HL-60 (cell line): ENCODE data around the gene HAPLN1.

ENCODE experiments used
- POLR2AphosphoS5 ChIP-seq: IDR thresholded peaks from 2 replicates; pipeline ENCODE4 v1.6.1; 2012; ENCODE audit warnings: low read depth
- REST ChIP-seq: IDR thresholded peaks from 2 replicates; pipeline ENCODE4 v1.6.1; 2012; ENCODE audit warnings: low read depth; ENCODE audit not compliant: insufficient replicate concordance
- SPI1 ChIP-seq: IDR thresholded peaks from 2 replicates; pipeline ENCODE4 v1.6.1; 2012; ENCODE audit warnings: low read depth, mild to moderate bottlenecking, borderline replicate concordance
- TF ChIP-seq, protein P1 (sequence below): IDR thresholded peaks from one replicate; pipeline ENCODE4 v1.5.1; 2011; ENCODE audit warnings: low read length, control low read depth, inconsistent platforms; ENCODE audit not compliant: insufficient read depth

- TF ChIP-seq, protein P1, sequence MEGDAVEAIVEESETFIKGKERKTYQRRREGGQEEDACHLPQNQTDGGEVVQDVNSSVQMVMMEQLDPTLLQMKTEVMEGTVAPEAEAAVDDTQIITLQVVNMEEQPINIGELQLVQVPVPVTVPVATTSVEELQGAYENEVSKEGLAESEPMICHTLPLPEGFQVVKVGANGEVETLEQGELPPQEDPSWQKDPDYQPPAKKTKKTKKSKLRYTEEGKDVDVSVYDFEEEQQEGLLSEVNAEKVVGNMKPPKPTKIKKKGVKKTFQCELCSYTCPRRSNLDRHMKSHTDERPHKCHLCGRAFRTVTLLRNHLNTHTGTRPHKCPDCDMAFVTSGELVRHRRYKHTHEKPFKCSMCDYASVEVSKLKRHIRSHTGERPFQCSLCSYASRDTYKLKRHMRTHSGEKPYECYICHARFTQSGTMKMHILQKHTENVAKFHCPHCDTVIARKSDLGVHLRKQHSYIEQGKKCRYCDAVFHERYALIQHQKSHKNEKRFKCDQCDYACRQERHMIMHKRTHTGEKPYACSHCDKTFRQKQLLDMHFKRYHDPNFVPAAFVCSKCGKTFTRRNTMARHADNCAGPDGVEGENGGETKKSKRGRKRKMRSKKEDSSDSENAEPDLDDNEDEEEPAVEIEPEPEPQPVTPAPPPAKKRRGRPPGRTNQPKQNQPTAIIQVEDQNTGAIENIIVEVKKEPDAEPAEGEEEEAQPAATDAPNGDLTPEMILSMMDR: no peak
- TF ChIP-seq REST (no peak), POLR2AphosphoS5 (no peak), SPI1 (no peak)
Measured at GRCh38 chr5:83724001-83724400, 3.3 kb upstream of the HAPLN1 start.
